Measurements from ENCODE around the gene ZBTB45. TPM values are rescaled to one million over a fixed set of nuclear protein-coding genes. Genes with fewer than 3 reads are reported as not detected.

Gene ZBTB45
- total and polyA plus RNA-seq, 3 donors from 2014 or later = 6.9 to 15.1 (median 14.0) TPM

DNA sequence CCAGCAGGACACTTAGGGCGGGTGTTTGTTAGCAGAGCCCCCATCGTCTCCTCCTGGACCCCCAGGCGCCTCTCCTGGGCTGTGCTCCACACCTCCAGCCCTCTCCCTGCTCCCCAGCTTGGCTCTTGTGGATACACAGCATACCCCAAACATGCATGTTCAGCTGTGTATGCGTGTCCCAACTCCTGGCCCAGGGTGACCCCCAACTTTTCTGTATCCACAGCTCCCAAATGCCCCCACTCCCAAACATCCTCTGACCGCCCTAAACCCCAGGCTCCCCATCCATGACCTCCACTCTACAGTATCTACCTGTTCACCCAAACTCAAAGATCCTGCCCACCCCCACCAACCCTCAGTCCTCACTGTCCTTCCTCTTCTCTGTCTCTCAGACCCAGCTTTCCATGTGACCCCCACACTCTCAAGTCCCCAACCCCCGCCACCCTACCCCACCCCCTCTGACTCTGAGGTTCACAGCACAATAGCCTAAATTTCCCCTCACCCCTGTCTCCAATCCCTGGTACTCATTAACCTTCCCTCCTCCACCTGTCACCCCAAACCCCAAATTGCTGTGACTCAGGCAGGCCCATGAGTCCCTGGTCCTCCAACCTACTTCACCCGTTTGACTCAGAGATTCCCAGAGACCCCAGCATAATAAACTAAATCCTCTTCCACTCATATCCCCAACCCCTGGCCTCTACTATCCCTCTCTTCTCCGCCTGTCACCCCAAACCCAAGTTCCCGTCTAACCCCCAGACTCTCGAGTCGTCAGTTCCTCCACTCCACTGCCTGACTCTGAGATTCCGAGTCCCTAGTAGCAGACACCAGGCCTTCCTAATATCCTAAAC, 37.8 kb upstream of the ZBTB45 start:
- Histone ChIP-seq H3K27me3 (no peaks in the 10 kb centered on the region), H3K4me3 (peak overlapping the region; percentile 66 to 84), H3K27ac (peak overlapping the region; percentile 92 to 100), H3K9me3 (no peaks in the 10 kb centered on the region), H3K4me1 (peaks cover 54% of the 10 kb centered on the region), H3K36me3 (ENCODE audit: low read depth, missing control alignments) (no peaks in the 10 kb centered on the region)
- 14 to 27% methylated on average over 9 to 12 of the region's 12 CpGs for WGBS, 2 donors
- TF ChIP-seq POLR2A (IDR thresholded peaks at IDR 0.05) = no peak
- TF ChIP-seq, protein P1, sequence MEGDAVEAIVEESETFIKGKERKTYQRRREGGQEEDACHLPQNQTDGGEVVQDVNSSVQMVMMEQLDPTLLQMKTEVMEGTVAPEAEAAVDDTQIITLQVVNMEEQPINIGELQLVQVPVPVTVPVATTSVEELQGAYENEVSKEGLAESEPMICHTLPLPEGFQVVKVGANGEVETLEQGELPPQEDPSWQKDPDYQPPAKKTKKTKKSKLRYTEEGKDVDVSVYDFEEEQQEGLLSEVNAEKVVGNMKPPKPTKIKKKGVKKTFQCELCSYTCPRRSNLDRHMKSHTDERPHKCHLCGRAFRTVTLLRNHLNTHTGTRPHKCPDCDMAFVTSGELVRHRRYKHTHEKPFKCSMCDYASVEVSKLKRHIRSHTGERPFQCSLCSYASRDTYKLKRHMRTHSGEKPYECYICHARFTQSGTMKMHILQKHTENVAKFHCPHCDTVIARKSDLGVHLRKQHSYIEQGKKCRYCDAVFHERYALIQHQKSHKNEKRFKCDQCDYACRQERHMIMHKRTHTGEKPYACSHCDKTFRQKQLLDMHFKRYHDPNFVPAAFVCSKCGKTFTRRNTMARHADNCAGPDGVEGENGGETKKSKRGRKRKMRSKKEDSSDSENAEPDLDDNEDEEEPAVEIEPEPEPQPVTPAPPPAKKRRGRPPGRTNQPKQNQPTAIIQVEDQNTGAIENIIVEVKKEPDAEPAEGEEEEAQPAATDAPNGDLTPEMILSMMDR (IDR thresholded peaks at IDR 0.05) = no peak
- DNase-seq = no peak
- intact Hi-C loops (cut with DNase I; ENCODE audit: low total_unique reads) = no loop called here

DNA sequence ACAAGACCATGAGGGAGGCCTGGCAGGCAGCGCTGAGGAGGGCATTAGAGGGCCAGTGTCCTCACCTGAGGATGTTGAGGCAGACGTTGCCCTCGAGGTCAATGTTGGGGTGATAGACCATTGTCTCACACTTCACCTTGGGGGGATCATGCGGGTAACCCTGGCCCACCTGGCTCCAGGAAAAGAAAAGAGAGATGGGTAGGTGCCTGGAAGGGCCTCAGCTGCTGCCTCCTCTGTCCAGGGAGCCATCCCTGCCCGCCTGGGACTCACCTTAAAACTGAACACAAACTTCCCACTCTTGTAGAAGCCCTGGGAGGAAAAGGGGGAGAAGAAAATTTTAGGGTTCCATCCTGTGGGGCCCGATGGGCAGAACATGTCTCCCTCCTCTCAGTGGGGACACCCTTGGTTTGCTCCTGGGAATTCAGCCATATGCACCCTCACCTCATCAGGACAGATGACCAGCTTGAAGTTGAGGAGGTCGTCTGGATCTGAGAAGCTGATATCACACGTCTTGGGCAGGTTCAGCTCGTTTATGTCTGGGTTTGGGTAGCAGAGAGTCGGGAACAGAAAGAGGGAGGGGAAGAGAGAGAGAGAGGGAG, 37.1 kb upstream of the ZBTB45 start:
- intact Hi-C loops (cut with DNase I; ENCODE audit: low total_unique reads) = no loop called here
- 47 to 56% methylated on average over 10 of the region's 10 CpGs for WGBS, 2 donors
- peaks cover 47% of the 10 kb centered on the region for H3K4me1 ChIP-seq
- no peaks in the 10 kb centered on the region for H3K36me3 ChIP-seq (ENCODE audit: low read depth, missing control alignments)
- H3K4me3 ChIP-seq = no peak overlapping the region
- no peaks in the 10 kb centered on the region for H3K9me3 ChIP-seq
- peak overlapping the region; percentile 92 to 100 for H3K27ac ChIP-seq
- TF ChIP-seq POLR2A (IDR thresholded peaks at IDR 0.05) = no peak
- TF ChIP-seq, protein P1 (IDR thresholded peaks at IDR 0.05) = no peak
- DNase-seq = no peak
- H3K27me3 ChIP-seq = no peaks in the 10 kb centered on the region

DNA sequence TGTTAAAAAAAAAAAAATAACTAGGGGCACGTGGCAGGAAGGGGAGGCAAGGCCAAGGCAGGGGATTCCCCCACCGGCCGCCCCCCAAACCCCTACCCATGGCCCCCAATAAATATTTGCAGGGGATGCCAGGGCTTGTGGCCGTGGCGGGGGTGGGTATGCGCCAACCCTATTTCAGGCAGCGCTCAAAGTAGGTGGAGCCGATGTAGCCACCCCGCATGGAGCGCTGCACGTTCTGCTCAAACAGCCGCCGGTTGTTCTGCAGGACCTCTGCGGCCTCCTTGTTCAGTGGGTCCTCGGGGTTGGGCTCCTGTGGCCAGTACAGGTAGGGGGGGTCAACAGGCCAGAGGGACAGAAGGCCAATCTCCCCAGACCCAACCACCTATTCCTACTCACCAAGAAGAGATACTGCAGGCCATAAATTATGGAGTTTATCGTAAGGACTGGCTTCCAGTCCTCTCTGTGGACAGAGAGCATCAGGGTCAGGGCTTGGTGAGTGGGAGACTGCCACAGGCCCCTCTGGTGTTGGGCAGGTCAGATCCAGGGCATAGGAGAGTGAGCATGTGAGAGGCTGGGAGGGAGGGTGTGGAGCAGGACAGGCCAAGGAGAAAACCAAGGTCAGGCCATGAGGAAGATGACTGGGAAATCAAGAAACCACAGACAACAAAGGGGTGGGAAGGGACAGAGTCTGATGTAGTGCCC, 36.5 kb upstream of the ZBTB45 start:
- DNase-seq = no peak
- H3K27ac ChIP-seq = peak overlapping the region; percentile 66 to 100
- intact Hi-C loops (cut with DNase I; ENCODE audit: low total_unique reads) = no loop called here
- no peaks in the 10 kb centered on the region for H3K27me3 ChIP-seq
- no peaks in the 10 kb centered on the region for H3K36me3 ChIP-seq (ENCODE audit: low read depth, missing control alignments)
- WGBS, 2 donors = 60 to 66% methylated on average over 10 to 16 of the region's 16 CpGs
- peaks cover 42% of the 10 kb centered on the region for H3K4me1 ChIP-seq
- H3K4me3 ChIP-seq = no peak overlapping the region
- no peak for TF ChIP-seq POLR2A (IDR thresholded peaks at IDR 0.05)
- TF ChIP-seq, protein P1 (IDR thresholded peaks at IDR 0.05) = no peak
- no peaks in the 10 kb centered on the region for H3K9me3 ChIP-seq

DNA sequence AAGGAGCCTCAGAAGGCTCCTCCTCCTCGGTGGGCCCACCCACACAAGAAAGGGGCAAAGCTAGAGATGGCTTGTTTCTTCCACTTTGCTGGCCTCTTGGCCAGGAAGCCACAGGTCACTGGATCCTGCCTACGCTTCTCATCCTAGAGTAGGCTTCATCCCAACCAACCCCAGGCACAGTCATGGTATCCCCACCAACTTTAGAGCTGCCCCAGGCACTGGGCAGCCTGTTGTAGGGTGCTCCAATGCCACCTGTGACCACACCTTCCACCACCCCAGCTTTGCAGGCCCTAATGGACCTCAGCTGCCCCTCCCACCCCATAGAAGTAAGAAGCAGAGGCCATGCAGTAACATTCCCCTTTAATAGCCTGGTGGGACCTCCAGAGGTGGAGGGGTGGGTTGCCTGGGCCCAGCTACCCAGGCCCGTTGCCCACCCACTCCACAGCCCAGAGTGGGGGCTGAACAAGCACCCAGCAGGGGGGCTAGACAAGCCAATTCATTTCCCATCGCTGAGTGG, 35.8 kb upstream of the ZBTB45 start:
- 0 to 26% methylated on average over 2 to 4 of the region's 4 CpGs for WGBS, 2 donors

More for the DNA sequence above, 35.8 kb upstream of the ZBTB45 start:
- Histone ChIP-seq H3K4me1 (peaks cover 39% of the 10 kb centered on the region), H3K9me3 (no peaks in the 10 kb centered on the region), H3K36me3 (ENCODE audit: low read depth, missing control alignments) (no peaks in the 10 kb centered on the region), H3K27me3 (no peaks in the 10 kb centered on the region), H3K4me3 (peak overlapping the region; percentile 68 to 79), H3K27ac (peak overlapping the region; percentile 66 to 93)
- DNase-seq = peak; percentile 15
- TF ChIP-seq, protein P1 (IDR thresholded peaks at IDR 0.05) = no peak
- no peak for TF ChIP-seq POLR2A (IDR thresholded peaks at IDR 0.05)
- intact Hi-C loops (cut with DNase I; ENCODE audit: low total_unique reads) = no loop called here
